NT2/D1 (cell line): Measurements from ENCODE around the gene KY.

Experiments used
- YY1 ChIP-seq: IDR thresholded peaks from 2 replicates; pipeline ENCODE4 v1.6.1; 2011; ENCODE audit not compliant: insufficient read length, insufficient read depth
- ZNF274 ChIP-seq: IDR thresholded peaks from 2 replicates; pipeline ENCODE4 v1.6.1; 2011; ENCODE audit warnings: mild to moderate bottlenecking, low read depth, low read length

DNA sequence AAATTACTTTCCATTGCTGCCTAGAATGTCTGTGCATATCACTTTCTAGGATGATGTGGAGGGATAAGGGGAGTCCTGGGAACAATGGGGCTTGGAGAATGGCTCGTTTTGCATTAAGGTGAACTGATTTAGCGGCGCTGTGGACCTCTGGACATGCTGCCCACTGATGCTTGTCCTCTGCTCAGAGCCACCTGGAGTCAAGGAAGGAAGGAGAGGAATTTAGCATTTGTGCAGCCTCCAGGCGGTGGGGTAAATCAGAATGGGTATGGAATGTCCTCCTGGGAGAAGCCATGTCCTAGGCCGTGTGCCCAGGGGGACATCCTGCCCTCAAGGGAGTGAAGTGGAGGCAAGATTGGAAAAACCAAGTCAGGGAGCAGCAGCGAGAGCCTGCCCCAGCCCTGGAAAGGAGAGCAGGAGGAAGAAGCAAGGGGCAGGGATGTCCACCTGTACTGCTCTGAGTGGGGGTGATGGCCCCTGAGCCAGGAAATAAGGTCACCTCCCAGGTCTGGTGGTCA is 37.8 kb downstream of the KY start:
- TF ChIP-seq YY1 (no peak), ZNF274 (no peak)
